D721Med (cell line): Measurements from ENCODE around the gene PCBP3.

Source experiments
- DNase-seq: peaks from one replicate; pipeline ENCODE4 v3.0.0; 2011; ENCODE audit warnings: low spot score; ENCODE audit not compliant: insufficient read length
- FAIRE-seq: peaks from 2 replicates; lab custom pipeline; 2011; peaks lifted over from hg19 to GRCh38; lab: Jason Lieb, UNC
- TF ChIP-seq, protein P1 (sequence below): IDR thresholded peaks from 2 replicates; pipeline ENCODE4 v1.5.1; 2012; ENCODE audit warnings: mild to moderate bottlenecking, control low read depth; ENCODE audit not compliant: insufficient read depth; ENCODE audit errors: missing control alignments

The PCBP3 gene

DNA sequence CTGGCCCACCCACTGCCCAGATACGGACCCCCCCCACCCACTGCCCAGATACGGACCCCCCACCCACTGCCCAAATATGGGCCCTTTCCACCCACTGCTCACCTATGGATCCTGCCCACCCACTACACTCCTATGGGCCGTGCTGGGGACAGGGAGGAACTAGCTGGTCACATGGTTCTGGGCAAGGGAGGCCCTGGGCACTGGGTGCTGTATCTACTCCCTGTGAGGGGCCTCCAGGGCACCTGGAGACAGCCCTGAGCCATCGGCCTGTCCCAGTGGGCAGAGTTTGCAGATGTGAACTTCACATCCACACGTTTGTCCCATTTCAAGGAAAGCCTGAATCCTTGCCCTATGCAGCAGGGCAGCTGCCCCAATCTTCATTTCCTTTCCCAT is 266.6 kb downstream of the PCBP3 start:
- DNase-seq (no peak), FAIRE-seq (no peak)
- TF ChIP-seq, protein P1, sequence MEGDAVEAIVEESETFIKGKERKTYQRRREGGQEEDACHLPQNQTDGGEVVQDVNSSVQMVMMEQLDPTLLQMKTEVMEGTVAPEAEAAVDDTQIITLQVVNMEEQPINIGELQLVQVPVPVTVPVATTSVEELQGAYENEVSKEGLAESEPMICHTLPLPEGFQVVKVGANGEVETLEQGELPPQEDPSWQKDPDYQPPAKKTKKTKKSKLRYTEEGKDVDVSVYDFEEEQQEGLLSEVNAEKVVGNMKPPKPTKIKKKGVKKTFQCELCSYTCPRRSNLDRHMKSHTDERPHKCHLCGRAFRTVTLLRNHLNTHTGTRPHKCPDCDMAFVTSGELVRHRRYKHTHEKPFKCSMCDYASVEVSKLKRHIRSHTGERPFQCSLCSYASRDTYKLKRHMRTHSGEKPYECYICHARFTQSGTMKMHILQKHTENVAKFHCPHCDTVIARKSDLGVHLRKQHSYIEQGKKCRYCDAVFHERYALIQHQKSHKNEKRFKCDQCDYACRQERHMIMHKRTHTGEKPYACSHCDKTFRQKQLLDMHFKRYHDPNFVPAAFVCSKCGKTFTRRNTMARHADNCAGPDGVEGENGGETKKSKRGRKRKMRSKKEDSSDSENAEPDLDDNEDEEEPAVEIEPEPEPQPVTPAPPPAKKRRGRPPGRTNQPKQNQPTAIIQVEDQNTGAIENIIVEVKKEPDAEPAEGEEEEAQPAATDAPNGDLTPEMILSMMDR: no peak

- DNase-seq (no peak), FAIRE-seq (no peak)
- TF ChIP-seq, protein P1: no peak
These were observed 267.2 kb downstream of the PCBP3 start for GRCh38 chr21:45910548-45911221.

DNA sequence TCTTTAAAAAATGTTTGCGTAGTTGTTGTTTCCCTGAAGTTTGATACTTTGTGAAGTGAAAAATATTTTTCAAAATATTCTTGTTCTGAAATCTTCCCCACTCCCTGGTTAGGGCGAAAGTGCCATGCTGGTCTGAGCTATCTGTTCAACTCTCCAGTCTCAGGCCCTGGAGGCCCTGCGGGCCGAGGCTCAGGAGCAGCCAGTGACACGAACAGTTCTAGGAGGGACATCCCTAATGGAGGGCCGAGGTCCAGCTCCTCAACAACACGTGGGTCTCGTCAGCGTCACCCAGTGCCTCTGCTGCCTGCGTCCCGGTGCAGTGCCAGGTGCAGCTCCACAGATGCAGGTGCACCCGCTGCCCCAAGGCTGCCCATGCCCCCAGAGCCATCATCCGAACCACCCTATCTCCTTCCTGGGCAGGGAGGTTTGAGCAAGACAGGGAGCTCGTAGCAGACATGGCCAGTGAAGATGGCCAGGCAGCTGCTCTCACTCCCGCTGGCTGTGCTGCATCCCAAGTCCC is 268.3 kb downstream of the PCBP3 start:
- DNase-seq (no peak), FAIRE-seq (no peak)
- TF ChIP-seq, protein P1: no peak

GRCh38 chr21:45912611-45913417 is 269.3 kb downstream of the PCBP3 start:
- DNase-seq (no peak), FAIRE-seq (no peak)

GRCh38 chr21:45913418-45913765 is 269.9 kb downstream of the PCBP3 start:
- TF ChIP-seq, protein P1: no peak
- no peak for FAIRE-seq
- no peak for DNase-seq

More at GRCh38 chr21:45912611-45913417, 269.3 kb downstream of the PCBP3 start:
- TF ChIP-seq, protein P1: no peak

- no peak for FAIRE-seq
- TF ChIP-seq, protein P1: no peak
- no peak for DNase-seq
These were observed 270.4 kb downstream of the PCBP3 start for GRCh38 chr21:45913886-45914285.
